ENCODE results near the gene BCAS3. TPM values are rescaled to one million over a fixed set of nuclear protein-coding genes. Genes with fewer than 3 reads are reported as not detected.

BCAS3 gene
- total and polyA plus RNA-seq, 4 donors = 5.8 to 24.6 (median 10.1) TPM

- TF ChIP-seq FOXA1 (IDR thresholded peaks at IDR 0.05) (no peak), TAF1 (conservative IDR thresholded peaks at IDR 0.05) (no peak)
These were observed 219.3 kb downstream of the BCAS3 start (continued) for GRCh38 chr17:60896996-60897395.

GRCh38 chr17:60899115-60899514, 221.5 kb downstream of the BCAS3 start:
- TF ChIP-seq REST (IDR thresholded peaks at IDR 0.05) = no peak
- no peak for TF ChIP-seq RXRA (IDR thresholded peaks at IDR 0.05)
- TF ChIP-seq CTCF (IDR thresholded peaks at IDR 0.05; ENCODE audit: low read depth, low read length, missing input control) = no peak
- no peak for TF ChIP-seq NR2F2 (IDR thresholded peaks at IDR 0.05)
- no peak for TF ChIP-seq RAD21 (IDR thresholded peaks at IDR 0.05)
- TF ChIP-seq FOXA1 (IDR thresholded peaks at IDR 0.05) = no peak
- TF ChIP-seq HNF4G (IDR thresholded peaks at IDR 0.05) = no peak
- TF ChIP-seq GABPA (IDR thresholded peaks at IDR 0.05 in 1 of 2, conservative IDR thresholded peaks at IDR 0.05 in 1 of 2) = no peak
- no peak for TF ChIP-seq FOXA2 (IDR thresholded peaks at IDR 0.05)
- no peak for TF ChIP-seq EGR1 (IDR thresholded peaks at IDR 0.05; ENCODE audit: low read depth in 2 of 2)
- no peak for TF ChIP-seq HNF4A (conservative IDR thresholded peaks at IDR 0.05)
- no peak for TF ChIP-seq ZBTB33 (IDR thresholded peaks at IDR 0.05)
- no peak overlapping the region for H3K9ac ChIP-seq (ENCODE audit: low read depth in 1 of 2, low read length in 2 of 2)
- H3K27ac ChIP-seq (ENCODE audit: low read depth in 1 of 2, low read length in 2 of 2) = no peak overlapping the region
- no peaks in the 10 kb centered on the region for H3K4me1 ChIP-seq (ENCODE audit: control insufficient read depth in 4 of 4, insufficient read depth in 4 of 4, low read length in 3 of 4)
- H3K9me3 ChIP-seq (ENCODE audit: control insufficient read depth in 4 of 4, low read length in 3 of 4) = peaks cover 0 to 5% (median 0%) of the 10 kb centered on the region in 4 donors
- WGBS = 100% methylated on average over 4 of the region's 4 CpGs
- DNase-seq (ENCODE audit: low spot score) = no peak
- H3K27me3 ChIP-seq (ENCODE audit: control insufficient read depth in 4 of 4, insufficient read depth in 4 of 4, low read length in 3 of 4) = no peaks in the 10 kb centered on the region
- no peak overlapping the region for H3K4me3 ChIP-seq (ENCODE audit: low read depth in 1 of 3, low read length in 3 of 3)
- peaks cover 0 to 3% (median 0%) of the 10 kb centered on the region in 4 donors for H3K36me3 ChIP-seq (ENCODE audit: control insufficient read depth in 4 of 4, insufficient read depth in 3 of 4, low read depth in 1 of 4, low read length in 3 of 4)

- Histone ChIP-seq H3K27me3 (ENCODE audit: control insufficient read depth in 4 of 4, insufficient read depth in 4 of 4, low read length in 3 of 4) (no peaks in the 10 kb centered on the region), H3K4me1 (ENCODE audit: control insufficient read depth in 4 of 4, insufficient read depth in 4 of 4, low read length in 3 of 4) (no peaks in the 10 kb centered on the region), H3K9me3 (ENCODE audit: control insufficient read depth in 4 of 4, low read length in 3 of 4) (peaks cover 0 to 5% (median 0%) of the 10 kb centered on the region in 4 donors), H3K9ac (ENCODE audit: low read depth in 1 of 2, low read length in 2 of 2) (no peak overlapping the region), H3K27ac (ENCODE audit: low read depth in 1 of 2, low read length in 2 of 2) (no peak overlapping the region), H3K4me3 (ENCODE audit: low read depth in 1 of 3, low read length in 3 of 3) (no peak overlapping the region), H3K36me3 (ENCODE audit: control insufficient read depth in 4 of 4, insufficient read depth in 3 of 4, low read depth in 1 of 4, low read length in 3 of 4) (peaks cover 0 to 3% (median 1%) of the 10 kb centered on the region in 4 donors)
- TF ChIP-seq JUND (IDR thresholded peaks at IDR 0.05) (no peak), MAX (IDR thresholded peaks at IDR 0.05) (no peak), NR2F2 (IDR thresholded peaks at IDR 0.05) (no peak), RAD21 (IDR thresholded peaks at IDR 0.05) (no peak), FOXA2 (IDR thresholded peaks at IDR 0.05) (no peak), TAF1 (conservative IDR thresholded peaks at IDR 0.05) (no peak), FOXA1 (IDR thresholded peaks at IDR 0.05) (no peak), HNF4A (conservative IDR thresholded peaks at IDR 0.05) (no peak), YY1 (IDR thresholded peaks at IDR 0.05) (no peak), RXRA (IDR thresholded peaks at IDR 0.05) (no peak), REST (IDR thresholded peaks at IDR 0.05) (no peak), EGR1 (IDR thresholded peaks at IDR 0.05; ENCODE audit: low read depth in 2 of 2) (no peak), GABPA (IDR thresholded peaks at IDR 0.05 in 1 of 2, conservative IDR thresholded peaks at IDR 0.05 in 1 of 2) (no peak), ATF3 (IDR thresholded peaks at IDR 0.05) (no peak)
- 84% methylated on average over 3 of the region's 3 CpGs for WGBS
- no peak for DNase-seq (ENCODE audit: low spot score)
These were observed 223.0 kb downstream of the BCAS3 start for GRCh38 chr17:60900688-60901087.
